ENCODE results near the gene PLRG1. TPM values are rescaled to one million over a fixed set of nuclear protein-coding genes. Genes with fewer than 3 reads are reported as not detected.

The PLRG1 gene
- total RNA-seq, 1 donor from 2014 or later, result 81.3 TPM

GRCh38 chr4:154502111-154502510 lies 48.1 kb downstream of the PLRG1 start:
- H3K27me3 ChIP-seq (ENCODE audit: insufficient read depth, low read length), result peaks cover 12% of the 10 kb centered on the region
- FAIRE-seq (no peak), DNase-seq (ENCODE audit: low read depth) (no peak)
- TF ChIP-seq EZH2 (IDR thresholded peaks at IDR 0.05; ENCODE audit: insufficient read depth, low read length), result no peak
- TF ChIP-seq CTCF (IDR thresholded peaks at IDR 0.05; ENCODE audit: insufficient read depth, low read depth, low read length), result no peak
- H3K79me2 ChIP-seq (ENCODE audit: insufficient read depth, low read length), result no peaks in the 10 kb centered on the region
- H3K36me3 Mint-ChIP-seq (ENCODE audit: low read depth, unreplicated experiment), result no peaks in the 10 kb centered on the region
- no peaks in the 10 kb centered on the region for H3K4me1 ChIP-seq (ENCODE audit: insufficient read depth, low read length)
- H4K20me1 ChIP-seq (ENCODE audit: insufficient read depth, low read length), result no peaks in the 10 kb centered on the region
- H3K4me2 ChIP-seq (ENCODE audit: low read length), result no peak overlapping the region
- no peak overlapping the region for H2AFZ ChIP-seq (ENCODE audit: low read depth, low read length)
- no peaks in the 10 kb centered on the region for H3K9me3 ChIP-seq (ENCODE audit: insufficient read depth, low read depth, low read length)
- no peak overlapping the region for H3K9ac ChIP-seq (ENCODE audit: low read length)
- no peak overlapping the region for H3K4me3 Mint-ChIP-seq (ENCODE audit: unreplicated experiment)
- H3K4me1 Mint-ChIP-seq (ENCODE audit: low read depth, unreplicated experiment), result peaks cover 2% of the 10 kb centered on the region
- no peak overlapping the region for H3K4me3 ChIP-seq (ENCODE audit: insufficient read depth, low read depth, low read length)
- peaks cover 12% of the 10 kb centered on the region for H3K27me3 Mint-ChIP-seq (ENCODE audit: low read depth, unreplicated experiment)
- no peaks in the 10 kb centered on the region for H3K9me3 Mint-ChIP-seq (ENCODE audit: unreplicated experiment)
- H3K36me3 ChIP-seq (ENCODE audit: insufficient read depth, low read length), result no peaks in the 10 kb centered on the region
- H3K27ac ChIP-seq (ENCODE audit: low read depth, low read length), result no peak overlapping the region
- H3K27ac Mint-ChIP-seq (ENCODE audit: unreplicated experiment), result no peak overlapping the region

DNA sequence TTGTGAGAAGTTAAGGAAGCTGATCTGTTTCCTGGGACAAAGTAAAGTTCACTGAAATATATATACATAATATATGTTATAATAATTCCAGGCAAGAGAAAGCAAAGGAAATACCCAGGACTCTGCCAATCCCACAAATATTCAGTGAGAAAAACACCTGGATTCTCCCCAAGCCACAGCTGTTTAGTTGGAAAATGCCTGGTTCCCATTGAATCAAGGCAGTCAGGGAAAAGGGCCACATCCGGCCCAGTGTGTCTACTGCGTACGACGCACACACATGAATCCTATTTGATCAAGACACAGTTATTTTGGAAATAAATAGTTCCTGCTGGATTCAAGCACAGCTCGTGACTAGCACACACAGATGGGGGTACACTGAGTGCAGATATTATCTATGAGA lies 52.3 kb downstream of the PLRG1 start:
- H3K9me3 ChIP-seq (ENCODE audit: insufficient read depth, low read depth, low read length), result no peaks in the 10 kb centered on the region
- peaks cover 1% of the 10 kb centered on the region for H3K9me3 Mint-ChIP-seq (ENCODE audit: unreplicated experiment)
- H3K27me3 Mint-ChIP-seq (ENCODE audit: low read depth, unreplicated experiment), result peaks cover 35% of the 10 kb centered on the region
- H3K4me1 ChIP-seq (ENCODE audit: insufficient read depth, low read length), result no peaks in the 10 kb centered on the region
- no peak overlapping the region for H3K4me3 Mint-ChIP-seq (ENCODE audit: unreplicated experiment)
- no peaks in the 10 kb centered on the region for H3K36me3 ChIP-seq (ENCODE audit: insufficient read depth, low read length)
- no peaks in the 10 kb centered on the region for H3K36me3 Mint-ChIP-seq (ENCODE audit: low read depth, unreplicated experiment)
- no peak overlapping the region for H2AFZ ChIP-seq (ENCODE audit: low read depth, low read length)
- peaks cover 17% of the 10 kb centered on the region for H3K27me3 ChIP-seq (ENCODE audit: insufficient read depth, low read length)
- FAIRE-seq (no peak), DNase-seq (ENCODE audit: low read depth) (peak; percentile 1)
- no peak overlapping the region for H3K4me3 ChIP-seq (ENCODE audit: insufficient read depth, low read depth, low read length)
- no peaks in the 10 kb centered on the region for H3K79me2 ChIP-seq (ENCODE audit: insufficient read depth, low read length)
- H3K27ac Mint-ChIP-seq (ENCODE audit: unreplicated experiment), result no peak overlapping the region
- H3K27ac ChIP-seq (ENCODE audit: low read depth, low read length), result no peak overlapping the region
- H3K4me1 Mint-ChIP-seq (ENCODE audit: low read depth, unreplicated experiment), result no peaks in the 10 kb centered on the region
- TF ChIP-seq EZH2 (IDR thresholded peaks at IDR 0.05; ENCODE audit: insufficient read depth, low read length) (no peak), CTCF (IDR thresholded peaks at IDR 0.05; ENCODE audit: insufficient read depth, low read depth, low read length) (no peak)
- H3K9ac ChIP-seq (ENCODE audit: low read length), result no peak overlapping the region
- no peaks in the 10 kb centered on the region for H4K20me1 ChIP-seq (ENCODE audit: insufficient read depth, low read length)
- no peak overlapping the region for H3K4me2 ChIP-seq (ENCODE audit: low read length)

DNA sequence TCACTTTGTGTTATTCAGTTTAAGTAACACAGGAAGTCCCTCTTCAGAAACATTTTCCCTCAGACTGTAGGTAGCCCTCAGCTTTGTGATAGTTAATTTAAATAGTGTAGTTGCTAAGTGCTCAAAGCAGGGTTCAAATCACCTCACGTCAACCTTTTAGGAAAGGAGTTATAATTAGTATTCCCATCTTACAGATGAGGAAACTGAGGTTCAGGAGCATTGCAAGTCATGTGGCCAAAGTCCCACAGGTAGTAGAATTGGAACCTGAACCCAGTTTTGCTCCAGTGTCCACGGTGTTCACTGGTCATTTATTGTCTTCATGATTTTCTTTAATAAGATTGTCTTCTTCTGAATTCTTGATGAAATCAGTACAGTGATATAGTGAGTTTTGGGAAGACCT lies 54.3 kb downstream of the PLRG1 start:
- no peak for FAIRE-seq
- no peaks in the 10 kb centered on the region for H3K4me1 ChIP-seq (ENCODE audit: insufficient read depth, low read length)
- DNase-seq (ENCODE audit: low read depth), result no peak
- no peaks in the 10 kb centered on the region for H3K36me3 ChIP-seq (ENCODE audit: insufficient read depth, low read length)
- no peaks in the 10 kb centered on the region for H3K9me3 ChIP-seq (ENCODE audit: insufficient read depth, low read depth, low read length)
- no peak overlapping the region for H3K4me2 ChIP-seq (ENCODE audit: low read length)
- H2AFZ ChIP-seq (ENCODE audit: low read depth, low read length), result no peak overlapping the region
- no peaks in the 10 kb centered on the region for H3K4me1 Mint-ChIP-seq (ENCODE audit: low read depth, unreplicated experiment)
- no peak overlapping the region for H3K4me3 Mint-ChIP-seq (ENCODE audit: unreplicated experiment)
- H3K79me2 ChIP-seq (ENCODE audit: insufficient read depth, low read length), result no peaks in the 10 kb centered on the region
- H3K9me3 Mint-ChIP-seq (ENCODE audit: unreplicated experiment), result peaks cover 3% of the 10 kb centered on the region
- H4K20me1 ChIP-seq (ENCODE audit: insufficient read depth, low read length), result no peaks in the 10 kb centered on the region
- no peak overlapping the region for H3K9ac ChIP-seq (ENCODE audit: low read length)
- H3K27ac ChIP-seq (ENCODE audit: low read depth, low read length), result no peak overlapping the region
- peaks cover 48% of the 10 kb centered on the region for H3K27me3 Mint-ChIP-seq (ENCODE audit: low read depth, unreplicated experiment)
- peaks cover 32% of the 10 kb centered on the region for H3K27me3 ChIP-seq (ENCODE audit: insufficient read depth, low read length)
- H3K27ac Mint-ChIP-seq (ENCODE audit: unreplicated experiment), result no peak overlapping the region
- no peak for TF ChIP-seq EZH2 (IDR thresholded peaks at IDR 0.05; ENCODE audit: insufficient read depth, low read length)
- TF ChIP-seq CTCF (IDR thresholded peaks at IDR 0.05; ENCODE audit: insufficient read depth, low read depth, low read length), result no peak
- H3K4me3 ChIP-seq (ENCODE audit: insufficient read depth, low read depth, low read length), result no peak overlapping the region
- no peaks in the 10 kb centered on the region for H3K36me3 Mint-ChIP-seq (ENCODE audit: low read depth, unreplicated experiment)
